Upper lobe of left lung (tissue), 6 donors: ENCODE data around the gene TMEM89. TPM values are rescaled to one million over a fixed set of nuclear protein-coding genes. Genes with fewer than 3 reads are reported as not detected.

ENCODE experiments used
- ATAC-seq, 2 donors: fragments of 200-7000 bp; cut with Tn5 transposase; one replicate each; pipeline ENCODE4 v1.9.1; 2022; ENCODE audit warnings: mild to moderate bottlenecking in 2 of 2, moderate library complexity in 2 of 2; ENCODE audit not compliant: low FRiP score in 2 of 2
- DNase-seq, 2 donors: peaks; one replicate each; pipeline ENCODE4 v3.0.0-alpha.2; 2019 to 2020
- H3K27ac ChIP-seq, 4 donors: fragments of 200-600 bp; sonication (generic); one replicate each; pipeline ENCODE4 v1.5.1; 2016 to 2019
- H3K27me3 ChIP-seq, 4 donors: fragments of 200-600 bp; sonication (generic); one replicate each; pipeline ENCODE4 v1.5.1; 2017 to 2019
- H3K36me3 ChIP-seq, 4 donors: fragments of 200-600 bp; sonication (generic); one replicate each; pipeline ENCODE4 v1.5.1; 2016 to 2019
- H3K4me1 ChIP-seq, 4 donors: fragments of 200-600 bp; sonication (generic); one replicate each; pipeline ENCODE4 v1.5.1; 2018 to 2019
- H3K4me3 ChIP-seq, 4 donors: fragments of 200-600 bp; sonication (generic); one replicate each; pipeline ENCODE4 v1.5.1; 2017 to 2019; ENCODE audit warnings: mild to moderate bottlenecking in 2 of 4, moderate library complexity in 1 of 4
- H3K9me3 ChIP-seq, 4 donors: fragments of 200-600 bp; sonication (generic); one replicate each; pipeline ENCODE4 v1.5.1; 2018 to 2019
- CTCF ChIP-seq, 6 experiments: fragments of 450-650 bp in 4 of 6; fragments of 200-600 bp in 2 of 6; sonication (generic) in 2 of 6; IDR thresholded peaks; one replicate each; pipeline ENCODE4 v1.5.1; 2016 to 2019; ENCODE audit warnings: antibody characterized with exemption in 6 of 6
- EP300 ChIP-seq, 4 donors: sonication (generic); formaldehyde crosslinking; IDR thresholded peaks; one replicate each; pipeline ENCODE4 v1.5.1; 2017; ENCODE audit warnings: antibody characterized with exemption in 4 of 4, control low read depth in 2 of 4
- POLR2A ChIP-seq, 4 donors: fragments of 450-650 bp; IDR thresholded peaks; one replicate each; pipeline ENCODE4 v1.5.1; 2016 to 2017; ENCODE audit warnings: antibody characterized with exemption in 4 of 4, mild to moderate bottlenecking in 2 of 4
- POLR2AphosphoS5 ChIP-seq, 2 donors: sonication (generic); formaldehyde crosslinking; IDR thresholded peaks; one replicate each; pipeline ENCODE4 v1.5.1; 2017; ENCODE audit warnings: antibody characterized with exemption in 2 of 2
- WGBS, 2 donors: methylation state at CpG; one replicate each; pipeline ENCODE4 v1.1.5; 2017 to 2018; 5-methylcytosine and 5-hydroxymethylcytosine counted together
- total RNA-seq, 6 donors: library from RNA; depleted of rRNA in 4 of 6; stranded (reverse); fragments of >200 nt in 4 of 6; gene quantifications; one replicate each; pipeline versions ENCODE4 v1.1.0 to v1.2.1, GENCODE V29; 2016 to 2021
- donor health status: DM: no; HTN: no; CAD: no; lungs with moderate emphysema.
- donor health status: DM: no; HTN: yes; CAD: no; lungs with severe emphysema.

TMEM89 gene
- total RNA-seq, 6 donors from 2014 or later = 0.67 TPM; not detected in 5

GRCh38 chr3:48591436-48591835 is 30.1 kb downstream of the TMEM89 start:
- H3K27me3 ChIP-seq = peaks cover 0 to 4% (median 0%) of the 10 kb centered on the region in 4 donors
- H3K27ac ChIP-seq = no peak overlapping the region
- WGBS, 2 donors = 84 to 90% methylated on average over 9 to 13 of the region's 14 CpGs
- DNase-seq (peak in 1 of 2 donors; percentile 78), ATAC-seq (no peak)
- H3K36me3 ChIP-seq = no peaks in the 10 kb centered on the region
- H3K9me3 ChIP-seq = no peaks in the 10 kb centered on the region
- peaks cover 7 to 15% (median 13%) of the 10 kb centered on the region in 4 donors for H3K4me1 ChIP-seq
- TF ChIP-seq POLR2A (IDR thresholded peaks at IDR 0.05) = no peak
- TF ChIP-seq EP300 (IDR thresholded peaks at IDR 0.05) = no peak
- no peak for TF ChIP-seq POLR2AphosphoS5 (IDR thresholded peaks at IDR 0.05)
- TF ChIP-seq CTCF (IDR thresholded peaks at IDR 0.05) = no peak
- H3K4me3 ChIP-seq = no peak overlapping the region

GRCh38 chr3:48588230-48588629 is 33.3 kb downstream of the TMEM89 start:
- DNase-seq (peak in 1 of 2 donors; percentile 66), ATAC-seq (no peak)
- H3K4me3 ChIP-seq = no peak overlapping the region
- no peak overlapping the region for H3K27ac ChIP-seq
- H3K4me1 ChIP-seq = no peaks in the 10 kb centered on the region
- WGBS, 2 donors = 47 to 72% methylated on average over 8 to 15 of the region's 15 CpGs
- no peaks in the 10 kb centered on the region for H3K9me3 ChIP-seq
- no peaks in the 10 kb centered on the region for H3K27me3 ChIP-seq
- TF ChIP-seq POLR2AphosphoS5 (IDR thresholded peaks at IDR 0.05) = no peak
- TF ChIP-seq EP300 (IDR thresholded peaks at IDR 0.05) = no peak
- TF ChIP-seq POLR2A (IDR thresholded peaks at IDR 0.05) = no peak
- no peak for TF ChIP-seq CTCF (IDR thresholded peaks at IDR 0.05)
- no peaks in the 10 kb centered on the region for H3K36me3 ChIP-seq

- WGBS, 2 donors = 78 to 87% methylated on average over 10 to 11 of the region's 11 CpGs
- TF ChIP-seq EP300 (IDR thresholded peaks at IDR 0.05) (no peak), CTCF (IDR thresholded peaks at IDR 0.05) (no peak), POLR2A (IDR thresholded peaks at IDR 0.05) (no peak), POLR2AphosphoS5 (IDR thresholded peaks at IDR 0.05) (no peak)
- Histone ChIP-seq H3K4me1 (no peaks in the 10 kb centered on the region), H3K4me3 (no peak overlapping the region), H3K9me3 (no peaks in the 10 kb centered on the region), H3K27me3 (no peaks in the 10 kb centered on the region), H3K27ac (no peak overlapping the region), H3K36me3 (no peaks in the 10 kb centered on the region)
- ATAC-seq (no peak), DNase-seq (peak in 1 of 2 donors; percentile 54)
Measured at GRCh38 chr3:48587686-48588085, 33.9 kb downstream of the TMEM89 start.

- DNase-seq = peak in 1 of 2 donors; percentile 62
- Histone ChIP-seq H3K36me3 (no peaks in the 10 kb centered on the region), H3K27me3 (no peaks in the 10 kb centered on the region), H3K4me3 (no peak overlapping the region), H3K27ac (no peak overlapping the region), H3K9me3 (no peaks in the 10 kb centered on the region), H3K4me1 (no peaks in the 10 kb centered on the region)
- no peak for ATAC-seq
- TF ChIP-seq EP300 (IDR thresholded peaks at IDR 0.05) (no peak), POLR2AphosphoS5 (IDR thresholded peaks at IDR 0.05) (no peak), CTCF (IDR thresholded peaks at IDR 0.05) (no peak), POLR2A (IDR thresholded peaks at IDR 0.05) (no peak)
- WGBS, 2 donors = 77 to 78% methylated on average over 8 of the region's 8 CpGs
Measured at GRCh38 chr3:48585411-48585810, 36.2 kb downstream of the TMEM89 start.

- Histone ChIP-seq H3K4me3 (no peak overlapping the region), H3K27ac (no peak overlapping the region), H3K4me1 (no peaks in the 10 kb centered on the region), H3K27me3 (no peaks in the 10 kb centered on the region), H3K9me3 (no peaks in the 10 kb centered on the region), H3K36me3 (no peaks in the 10 kb centered on the region)
- TF ChIP-seq EP300 (IDR thresholded peaks at IDR 0.05) (no peak), CTCF (IDR thresholded peaks at IDR 0.05) (no peak), POLR2AphosphoS5 (IDR thresholded peaks at IDR 0.05) (no peak), POLR2A (IDR thresholded peaks at IDR 0.05) (no peak)
- no peak for ATAC-seq
- DNase-seq = peak in 1 of 2 donors; percentile 78
- WGBS, 2 donors = 73 to 75% methylated on average over 4 to 9 of the region's 9 CpGs
Measured at GRCh38 chr3:48584836-48585235, 36.7 kb downstream of the TMEM89 start.
